ENCODE data around the gene CDT1.

CDT1 gene

GRCh38 chr16:88803264-88803987 is at the start of gene CDT1:
CDT1 (plus strand) TSS chr16:88803789; CDS start chr16:88803832, 43 bp downstream.
- DNase-seq = peak; percentile 58 to 60

GRCh38 chr16:88754109-88754911 is 49.3 kb upstream of the CDT1 start:
- DNase-seq = no peak

GRCh38 chr16:88754912-88755744 is 48.5 kb upstream of the CDT1 start:
- no peak for DNase-seq

- no peak for DNase-seq
These were observed 47.7 kb upstream of the CDT1 start for GRCh38 chr16:88755745-88756443.

GRCh38 chr16:88758227-88758943 is 45.2 kb upstream of the CDT1 start:
- DNase-seq = no peak

GRCh38 chr16:88758944-88759244 is 44.7 kb upstream of the CDT1 start:
- DNase-seq = no peak

- DNase-seq = no peak
These were observed 44.2 kb upstream of the CDT1 start for GRCh38 chr16:88759245-88759975.

- DNase-seq = no peak
These were observed 43.6 kb upstream of the CDT1 start for GRCh38 chr16:88759976-88760350.

- no peak for DNase-seq
These were observed 43.0 kb upstream of the CDT1 start for GRCh38 chr16:88760424-88761142.

- no peak for DNase-seq
These were observed 42.5 kb upstream of the CDT1 start for GRCh38 chr16:88761143-88761534.

GRCh38 chr16:88761830-88762229 is 41.8 kb upstream of the CDT1 start:
- no peak for DNase-seq

GRCh38 chr16:88762258-88762870 is 41.2 kb upstream of the CDT1 start:
- no peak for DNase-seq

- DNase-seq = no peak
These were observed 40.6 kb upstream of the CDT1 start for GRCh38 chr16:88762941-88763340.

GRCh38 chr16:88763502-88764053 is 40.0 kb upstream of the CDT1 start:
- no peak for DNase-seq

GRCh38 chr16:88764080-88764479 is 39.5 kb upstream of the CDT1 start:
- no peak for DNase-seq

- DNase-seq = no peak
These were observed 38.7 kb upstream of the CDT1 start for GRCh38 chr16:88764913-88765349.

GRCh38 chr16:88766975-88767374 is 36.6 kb upstream of the CDT1 start:
- DNase-seq = no peak

GRCh38 chr16:88767546-88768070 is 36.0 kb upstream of the CDT1 start:
- DNase-seq = no peak

GRCh38 chr16:88768071-88768783 is 35.4 kb upstream of the CDT1 start:
- DNase-seq = no peak
